GM13976 (cell line): ENCODE measurements around the gene MCF2L2.

ENCODE experiments used
- DNase-seq: peaks from one replicate; pipeline ENCODE4 v3.0.0; 2012; ENCODE audit warnings: low spot score
- in situ Hi-C: fragments of 300-500 bp; cut with MboI; formaldehyde crosslinking; loops from one replicate; pipeline ENCODE4 v1.12.0; 2022; ENCODE audit warnings: low sequenced_read_pairs, mixed read lengths, inconsistent platforms; ENCODE audit not compliant: unreplicated experiment
- TF ChIP-seq, protein P1 (sequence below): IDR thresholded peaks from 2 replicates; pipeline ENCODE4 v1.5.1; 2012; ENCODE audit warnings: borderline replicate concordance, mild to moderate bottlenecking; ENCODE audit not compliant: insufficient read depth; ENCODE audit errors: extremely low read depth, missing control alignments, control extremely low read depth

MCF2L2 gene

DNA sequence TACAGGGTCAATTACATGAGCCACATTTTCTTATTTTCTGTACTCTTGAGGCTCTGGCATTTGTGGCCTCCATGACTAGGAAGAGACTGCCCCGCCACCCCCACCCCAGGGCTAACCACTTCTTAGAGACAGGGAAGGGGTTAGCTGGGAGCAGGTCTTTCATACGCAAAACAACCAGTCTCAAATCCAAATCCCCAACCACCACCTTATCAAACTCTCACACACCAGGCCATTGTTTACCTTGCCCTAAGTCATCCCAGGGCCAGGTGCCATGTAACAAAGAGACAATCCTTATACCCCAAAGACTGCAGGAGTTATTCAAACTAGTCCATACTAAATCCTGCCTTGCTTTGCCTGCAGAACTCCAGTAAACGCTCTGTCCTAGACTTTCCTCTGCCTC is 97.5 kb downstream of the MCF2L2 start:
- in situ Hi-C loops = no loop called here
- TF ChIP-seq, protein P1, sequence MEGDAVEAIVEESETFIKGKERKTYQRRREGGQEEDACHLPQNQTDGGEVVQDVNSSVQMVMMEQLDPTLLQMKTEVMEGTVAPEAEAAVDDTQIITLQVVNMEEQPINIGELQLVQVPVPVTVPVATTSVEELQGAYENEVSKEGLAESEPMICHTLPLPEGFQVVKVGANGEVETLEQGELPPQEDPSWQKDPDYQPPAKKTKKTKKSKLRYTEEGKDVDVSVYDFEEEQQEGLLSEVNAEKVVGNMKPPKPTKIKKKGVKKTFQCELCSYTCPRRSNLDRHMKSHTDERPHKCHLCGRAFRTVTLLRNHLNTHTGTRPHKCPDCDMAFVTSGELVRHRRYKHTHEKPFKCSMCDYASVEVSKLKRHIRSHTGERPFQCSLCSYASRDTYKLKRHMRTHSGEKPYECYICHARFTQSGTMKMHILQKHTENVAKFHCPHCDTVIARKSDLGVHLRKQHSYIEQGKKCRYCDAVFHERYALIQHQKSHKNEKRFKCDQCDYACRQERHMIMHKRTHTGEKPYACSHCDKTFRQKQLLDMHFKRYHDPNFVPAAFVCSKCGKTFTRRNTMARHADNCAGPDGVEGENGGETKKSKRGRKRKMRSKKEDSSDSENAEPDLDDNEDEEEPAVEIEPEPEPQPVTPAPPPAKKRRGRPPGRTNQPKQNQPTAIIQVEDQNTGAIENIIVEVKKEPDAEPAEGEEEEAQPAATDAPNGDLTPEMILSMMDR = no peak
- no peak for DNase-seq

DNA sequence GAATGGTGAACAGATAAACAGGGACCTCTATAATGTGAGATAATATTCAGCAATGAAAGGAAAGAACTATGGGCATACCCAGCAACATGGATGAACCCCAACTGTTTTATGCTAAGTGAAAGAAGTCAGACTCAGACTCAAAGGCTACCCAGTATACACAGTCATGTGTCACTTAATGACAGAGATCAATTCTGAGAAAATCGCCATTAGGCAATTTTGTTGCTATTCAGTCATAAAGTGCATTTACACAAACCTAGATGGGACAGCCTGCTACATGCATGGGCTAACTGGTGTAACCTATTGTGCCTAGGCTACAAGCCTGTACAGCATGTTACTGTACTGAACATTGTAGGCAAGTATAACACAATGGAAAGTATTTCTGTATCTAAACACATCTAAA is 98.9 kb downstream of the MCF2L2 start:
- TF ChIP-seq, protein P1 = no peak
- in situ Hi-C loops = no loop called here
- DNase-seq = no peak

DNA sequence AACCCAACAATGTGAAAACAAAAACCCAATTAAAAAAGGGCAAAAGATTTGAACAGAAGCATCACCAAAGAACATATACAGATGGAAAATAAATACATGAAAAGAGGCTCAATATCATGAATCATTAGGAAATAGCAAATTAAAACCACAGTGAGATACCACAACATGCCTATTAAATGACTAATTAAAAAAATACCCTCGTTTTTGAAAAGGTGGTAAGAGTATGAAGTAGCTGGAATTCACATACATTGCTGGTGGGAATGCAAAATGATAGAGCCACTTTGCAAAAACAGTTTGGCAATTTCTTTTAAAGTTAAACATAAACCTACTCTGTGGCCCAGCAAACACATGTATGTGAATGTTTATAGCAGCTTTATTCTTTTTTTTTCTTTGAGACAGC is 99.6 kb downstream of the MCF2L2 start:
- TF ChIP-seq, protein P1 = no peak
- in situ Hi-C loops = no loop called here
- no peak for DNase-seq

DNA sequence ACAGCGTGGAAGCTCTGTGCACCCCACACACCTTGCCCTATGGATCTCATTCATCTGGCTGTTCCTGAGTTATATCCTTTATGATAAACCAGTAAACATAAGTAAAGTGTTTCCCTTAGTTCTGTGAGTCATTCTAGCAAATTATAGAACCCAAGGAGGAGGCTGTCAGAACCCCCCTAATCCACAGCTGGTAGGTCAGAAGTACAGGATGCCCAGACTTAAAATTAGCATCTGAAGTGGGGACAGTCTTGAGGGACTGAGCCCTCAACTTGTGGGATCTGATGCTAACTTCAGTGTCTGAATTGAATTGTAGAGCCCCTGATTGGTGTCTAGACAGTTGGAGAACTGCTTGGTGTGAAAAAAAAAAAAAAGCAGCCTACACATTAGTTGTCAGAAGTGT is 100.3 kb downstream of the MCF2L2 start:
- in situ Hi-C loops = no loop called here
- DNase-seq = no peak

DNA sequence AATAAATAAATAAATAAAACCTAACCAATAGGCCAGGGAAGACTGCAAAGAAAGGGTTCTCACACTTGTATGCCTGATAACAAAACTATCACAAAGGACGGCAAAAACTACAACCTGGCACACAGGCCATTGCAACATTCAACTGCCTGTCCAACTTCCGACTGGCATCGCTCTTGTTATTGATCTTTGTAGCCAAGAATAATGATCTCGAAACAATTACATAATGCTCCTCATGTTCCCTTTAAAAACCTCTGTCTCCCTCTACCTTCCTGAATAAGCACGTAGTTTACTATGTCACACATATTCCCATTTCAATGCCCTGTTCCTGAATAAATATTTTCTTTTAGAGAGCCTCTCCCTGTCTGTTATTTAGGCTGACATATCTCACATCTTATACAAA is 101.1 kb downstream of the MCF2L2 start:
- in situ Hi-C loops = no loop called here
- TF ChIP-seq, protein P1 = no peak
- no peak for DNase-seq

More for the DNA sequence above, 100.3 kb downstream of the MCF2L2 start:
- TF ChIP-seq, protein P1 = no peak

DNA sequence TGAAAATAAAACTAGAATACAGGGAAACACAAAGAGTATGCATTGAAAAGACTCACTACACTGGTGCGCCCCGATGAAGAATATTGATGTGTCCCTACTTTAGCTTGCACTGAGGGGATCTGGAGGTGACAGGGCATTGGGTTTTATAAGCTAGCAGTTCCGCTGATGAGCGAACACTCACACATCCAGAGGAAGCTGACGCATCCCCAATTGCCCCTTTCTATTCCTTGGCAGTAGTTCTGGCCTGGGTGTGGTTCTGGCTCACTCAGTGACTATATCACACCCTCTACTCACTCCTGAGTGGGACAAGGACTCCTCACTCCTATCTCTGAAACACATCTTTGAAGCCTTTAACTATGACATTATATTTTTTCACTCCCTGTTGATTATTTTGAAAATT is 104.3 kb downstream of the MCF2L2 start:
- DNase-seq = no peak
- in situ Hi-C loops = no loop called here
- TF ChIP-seq, protein P1 = no peak

DNA sequence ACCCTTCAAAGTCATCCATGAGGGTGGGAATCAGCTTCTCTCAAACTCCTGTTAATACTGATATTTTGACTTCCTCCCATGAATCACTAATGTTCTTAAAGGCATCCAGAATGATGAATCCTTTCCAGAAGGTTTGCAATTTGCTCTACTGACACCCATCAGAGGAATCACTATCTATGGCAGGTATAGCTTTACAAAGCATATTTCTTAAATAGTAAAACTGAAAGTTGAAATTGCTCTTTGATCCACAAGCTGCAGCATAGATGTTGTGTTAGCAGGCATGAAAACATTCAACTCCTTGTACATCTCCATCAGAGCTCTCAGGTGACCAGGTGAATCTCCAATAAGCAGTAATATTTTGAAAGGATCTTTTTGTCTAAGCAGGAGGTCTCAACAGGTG is 109.0 kb downstream of the MCF2L2 start:
- in situ Hi-C loops = no loop called here
- TF ChIP-seq, protein P1 = no peak
- no peak for DNase-seq
